HG03135 (cell line): Measurements from ENCODE around the gene PSMC6.
"Not testable (repeated sequence)": the region's sequence is repeated elsewhere in the genome, so short reads cannot be mapped to it uniquely, and the experiment has no call there.

ENCODE experiments used
- ATAC-seq: cut with Tn5 transposase; IDR thresholded peaks from one replicate; pipeline ENCODE4 v1.9.1; 2021; ENCODE audit warnings: mild to moderate bottlenecking, moderate library complexity; ENCODE audit not compliant: unreplicated experiment

Gene PSMC6

DNA sequence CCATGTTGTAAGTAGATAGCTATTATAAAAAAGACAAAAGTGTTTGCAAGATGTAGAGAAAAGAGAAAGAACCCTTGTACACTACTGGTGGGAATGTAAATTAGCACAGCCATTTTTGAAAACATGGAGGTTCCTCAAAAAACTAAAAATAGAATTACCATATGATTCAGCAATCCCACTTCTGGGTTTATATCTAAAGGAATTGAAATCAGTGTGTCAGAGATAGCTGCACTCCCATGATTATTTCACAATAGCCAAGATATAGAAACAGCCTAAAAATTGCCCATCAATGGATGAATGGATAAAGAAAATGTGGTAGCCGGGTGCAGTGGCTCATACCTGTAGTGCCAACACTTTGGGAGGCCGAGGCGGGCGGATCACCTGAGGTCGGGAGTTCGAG, 9.2 kb downstream of the PSMC6 start:
- no peak for ATAC-seq

DNA sequence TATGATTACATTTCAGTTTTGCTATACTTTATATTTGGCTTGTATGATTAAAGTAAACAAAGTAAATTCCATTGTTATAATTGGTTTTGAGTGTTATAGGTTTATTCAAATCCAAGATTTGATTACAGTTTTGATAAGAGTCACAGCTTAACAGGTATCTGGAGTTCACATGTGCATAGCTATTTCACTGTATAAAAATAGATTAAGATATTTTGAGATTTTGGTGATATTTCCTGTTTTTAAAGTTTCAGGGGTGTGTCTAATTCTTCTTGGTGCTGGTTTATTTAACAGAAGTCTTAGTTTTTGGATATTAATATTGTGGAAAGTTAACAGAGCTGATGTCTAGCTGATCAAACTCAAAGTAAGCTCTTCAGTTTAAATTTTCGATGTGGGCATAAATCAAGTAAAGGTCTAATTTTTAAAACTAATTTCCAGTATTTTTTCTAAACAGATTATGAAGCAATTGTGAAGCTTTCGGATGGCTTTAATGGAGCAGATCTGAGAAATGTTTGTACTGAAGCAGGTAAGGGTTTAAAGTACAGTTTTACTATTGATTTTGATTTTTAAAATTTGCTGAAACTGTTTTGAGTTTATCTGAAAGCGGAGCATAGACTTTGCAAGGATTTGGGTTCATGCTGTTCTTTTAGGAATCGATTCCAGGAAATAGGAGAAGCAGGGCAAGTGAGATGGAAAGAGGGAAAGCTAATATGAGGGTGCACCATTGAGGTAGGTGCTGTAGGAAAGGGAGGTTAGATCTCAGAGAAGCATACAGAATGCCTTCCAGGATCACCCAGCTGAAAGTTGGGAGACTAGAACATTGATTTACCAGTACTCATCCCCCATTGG, 16.7 kb downstream of the PSMC6 start:
- no peak for ATAC-seq

DNA sequence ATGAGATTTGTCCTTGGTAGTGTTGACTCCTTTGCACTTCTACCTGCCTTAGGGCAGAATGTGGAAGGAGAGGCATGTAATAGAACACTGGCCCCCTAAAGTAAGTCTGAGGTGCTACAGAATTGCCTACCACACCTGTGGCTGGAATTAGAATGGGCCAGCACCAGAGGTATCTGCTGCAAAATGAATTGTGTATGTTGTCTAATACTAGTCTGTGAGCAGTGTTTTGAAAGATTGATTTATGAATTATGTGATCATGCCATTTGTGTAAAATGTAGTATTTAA, 17.3 kb downstream of the PSMC6 start:
- ATAC-seq = no peak

- ATAC-seq = not testable (repeated sequence)
Measured at GRCh38 chr14:52727509-52727908, 20.5 kb downstream of the PSMC6 start.

- not testable (repeated sequence) for ATAC-seq
Measured at GRCh38 chr14:52729035-52729434, 22.0 kb downstream of the PSMC6 start.

- no peak for ATAC-seq
Measured at GRCh38 chr14:52729585-52729924, 22.6 kb downstream of the PSMC6 start.

DNA sequence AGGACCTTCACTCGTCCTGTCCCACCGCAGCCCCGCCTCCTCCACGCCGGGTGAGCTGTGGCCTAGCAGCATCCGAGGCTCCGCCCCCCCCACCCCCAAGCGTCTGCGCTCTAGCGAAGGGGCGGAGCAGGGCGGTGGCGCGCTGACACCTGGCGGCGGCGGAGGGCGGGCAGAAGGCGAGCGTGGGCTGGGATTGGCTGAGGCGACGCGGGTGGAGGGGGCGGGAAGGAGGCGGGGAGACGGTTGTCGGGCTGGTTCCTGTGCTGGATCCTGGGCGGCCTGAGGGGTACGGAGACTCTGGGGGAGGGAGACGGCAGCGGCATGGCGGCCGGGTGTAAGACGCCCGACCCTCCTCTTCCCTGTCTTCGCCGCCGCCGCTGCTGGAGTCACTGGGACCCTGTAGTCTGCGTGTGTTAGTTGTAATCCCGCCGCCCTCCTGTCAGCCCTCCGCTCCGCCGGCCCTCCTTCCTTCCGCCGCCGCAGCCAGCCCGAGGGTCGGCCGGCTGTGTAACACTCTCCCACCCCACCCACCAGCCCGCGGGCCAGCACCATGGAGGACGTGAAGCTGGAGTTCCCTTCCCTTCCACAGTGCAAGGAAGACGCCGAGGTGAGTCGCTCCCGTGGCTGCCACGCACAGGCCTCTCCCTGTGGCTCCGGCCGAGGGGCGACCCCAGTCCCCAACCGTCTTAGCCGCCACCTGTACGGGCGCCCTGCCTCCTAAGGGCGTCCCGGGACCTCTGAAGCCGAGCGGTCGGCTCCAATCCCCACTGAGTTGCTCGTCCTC, 23.1 kb downstream of the PSMC6 start, which contains the start of gene STYX:
STYX (plus strand) TSS at position 242 of the 784 bp plus-strand sequence; CDS start at position 551, 309 bp downstream.
- ATAC-seq = peak; percentile 91

DNA sequence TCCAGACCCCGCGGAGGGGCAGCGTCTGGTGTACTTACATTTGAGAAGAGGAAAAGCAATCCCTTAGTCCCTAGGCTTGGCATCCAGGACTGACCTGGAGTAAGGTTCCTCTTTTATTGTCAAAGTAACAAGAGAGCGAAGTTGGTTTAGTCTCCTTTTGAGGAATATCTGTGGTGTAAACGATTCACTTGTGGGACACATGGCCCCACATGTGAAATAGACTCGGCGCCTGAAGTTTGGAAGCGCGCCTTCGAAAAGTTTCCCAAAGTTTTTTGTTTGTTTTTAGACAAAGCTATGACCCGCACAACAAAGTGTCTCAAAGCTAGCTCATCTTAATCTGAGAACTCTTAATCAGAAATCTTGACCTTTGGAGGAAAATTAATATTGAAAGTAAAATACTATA, 23.7 kb downstream of the PSMC6 start:
- no peak for ATAC-seq

DNA sequence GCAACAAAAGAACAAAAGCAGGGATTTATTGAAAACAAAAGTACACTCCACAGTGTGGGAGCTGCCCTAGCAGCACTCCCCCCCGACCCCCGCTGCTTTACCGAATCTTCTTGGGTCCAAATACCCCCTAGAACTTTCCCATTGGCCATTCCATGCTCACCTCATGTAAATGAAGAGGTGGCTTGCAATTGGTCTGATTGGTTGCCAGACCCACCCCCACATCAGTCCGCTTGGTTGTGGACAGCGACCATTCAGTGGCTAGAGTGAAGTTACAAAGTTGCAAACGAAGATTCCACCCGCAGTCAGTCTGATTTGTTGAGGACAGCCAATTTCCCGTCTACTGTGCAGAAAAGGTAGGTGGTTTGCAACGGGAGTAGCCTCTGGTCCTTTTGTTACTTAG, 26.8 kb downstream of the PSMC6 start:
- ATAC-seq = no peak

DNA sequence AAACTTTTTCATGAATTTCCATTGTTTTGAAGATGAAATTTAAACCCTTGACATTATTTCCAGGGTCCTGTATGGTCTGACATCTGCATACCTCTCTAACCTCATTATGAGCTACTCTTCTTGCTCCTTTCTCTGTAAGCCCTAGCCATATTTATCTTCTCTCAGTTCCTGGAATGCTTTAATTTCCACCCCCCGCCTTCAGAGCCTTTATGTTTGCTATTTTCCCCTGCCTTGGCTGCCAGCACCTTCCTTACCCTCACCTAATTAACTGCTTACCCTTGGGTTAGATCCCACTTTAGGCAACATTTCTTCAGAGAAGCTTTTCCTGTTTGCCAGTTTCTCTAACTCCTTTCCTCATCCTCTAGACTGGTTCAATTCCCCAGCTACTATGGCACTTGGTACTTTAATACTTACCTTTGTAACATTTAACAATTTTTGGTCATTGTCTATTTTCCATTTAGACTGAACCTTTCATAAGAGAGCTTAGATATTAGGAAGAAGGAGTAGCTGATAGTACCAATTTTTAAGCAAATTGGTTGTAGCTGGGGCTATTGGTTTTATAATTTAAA, 29.0 kb downstream of the PSMC6 start:
- ATAC-seq = no peak

GRCh38 chr14:52738409-52738808, 31.4 kb downstream of the PSMC6 start:
- no peak for ATAC-seq

GRCh38 chr14:52740751-52741150, 33.8 kb downstream of the PSMC6 start:
- ATAC-seq = no peak

DNA sequence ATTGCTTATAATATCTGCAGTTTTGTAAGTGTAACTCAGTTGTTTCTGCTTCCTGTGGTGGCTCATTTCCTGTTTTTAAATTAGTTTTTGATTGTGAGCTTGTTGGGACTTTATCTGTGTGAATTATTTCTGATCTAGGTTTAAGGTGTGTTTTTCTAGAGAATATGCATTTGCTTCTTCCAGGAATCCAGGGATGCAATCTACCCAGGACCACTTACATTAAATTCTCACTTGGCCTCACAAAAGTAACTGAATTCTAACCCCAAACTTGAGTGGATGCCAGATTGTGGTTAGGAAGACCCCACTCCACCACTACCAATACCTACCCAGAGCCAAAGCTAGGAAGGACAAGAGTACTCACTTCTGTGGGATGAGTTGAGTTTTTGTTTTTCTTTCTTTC, 34.9 kb downstream of the PSMC6 start:
- ATAC-seq = no peak

DNA sequence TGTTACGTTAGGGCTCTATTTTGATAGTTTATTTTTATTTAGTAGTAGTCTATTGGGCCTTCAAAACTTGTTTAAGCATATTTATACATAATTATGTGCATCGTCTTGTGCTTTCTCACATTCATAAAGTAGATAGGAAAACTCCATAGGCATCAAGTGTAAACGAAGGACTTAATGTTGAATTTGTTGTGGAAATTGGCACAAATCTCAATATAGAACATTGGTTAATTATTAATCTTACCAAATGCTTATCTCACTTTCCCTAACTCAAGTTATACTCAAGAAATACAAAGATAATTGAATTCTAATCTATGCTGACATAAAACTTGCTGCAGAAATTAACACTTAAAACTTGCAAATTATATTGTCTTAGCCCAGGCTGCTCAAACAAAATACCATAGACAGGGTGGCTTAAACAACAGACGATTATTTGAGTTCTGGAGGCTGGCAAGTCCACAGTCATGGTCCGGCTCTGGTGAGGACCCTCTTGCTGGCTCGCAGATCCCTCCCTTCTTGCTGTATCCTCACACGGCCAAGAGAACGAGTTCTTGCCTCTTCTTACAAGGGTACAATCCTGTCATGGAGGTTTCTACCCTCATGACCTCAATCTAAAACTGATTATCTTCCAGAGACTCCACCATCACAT, 41.8 kb downstream of the PSMC6 start:
- no peak for ATAC-seq

DNA sequence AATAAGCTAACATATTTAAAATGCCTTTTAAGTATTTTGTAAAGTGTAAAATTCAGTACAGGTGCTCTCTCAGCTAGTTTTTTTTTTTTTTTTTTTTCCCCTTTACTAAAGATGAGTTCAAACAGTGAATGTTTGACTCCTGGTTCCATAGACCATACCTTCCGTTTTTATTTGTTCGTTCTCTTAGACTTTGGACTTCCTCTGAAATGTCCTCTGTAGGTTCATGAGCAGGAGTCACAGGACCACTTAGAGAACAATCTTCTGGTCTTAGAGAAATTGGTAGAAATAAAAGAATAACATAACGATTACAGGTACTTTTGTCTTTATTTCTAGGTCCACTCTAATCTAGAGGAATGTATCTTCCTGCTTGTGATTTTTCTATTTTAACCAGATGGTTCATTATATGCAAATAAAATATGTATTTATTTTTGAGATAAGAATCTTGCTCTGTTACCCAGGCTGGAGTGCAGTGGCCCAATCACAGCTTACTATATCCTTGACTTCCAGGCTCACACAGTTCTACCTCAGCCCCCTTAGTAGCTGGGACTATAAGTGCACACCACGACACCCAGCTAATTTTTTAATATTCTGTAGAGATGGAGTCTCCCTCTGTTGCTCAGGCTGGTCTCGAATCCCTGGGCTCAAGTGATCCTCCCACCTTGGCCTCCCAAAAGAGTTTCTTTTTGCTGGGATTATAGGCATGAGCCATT, 48.8 kb downstream of the PSMC6 start:
- ATAC-seq = no peak

DNA sequence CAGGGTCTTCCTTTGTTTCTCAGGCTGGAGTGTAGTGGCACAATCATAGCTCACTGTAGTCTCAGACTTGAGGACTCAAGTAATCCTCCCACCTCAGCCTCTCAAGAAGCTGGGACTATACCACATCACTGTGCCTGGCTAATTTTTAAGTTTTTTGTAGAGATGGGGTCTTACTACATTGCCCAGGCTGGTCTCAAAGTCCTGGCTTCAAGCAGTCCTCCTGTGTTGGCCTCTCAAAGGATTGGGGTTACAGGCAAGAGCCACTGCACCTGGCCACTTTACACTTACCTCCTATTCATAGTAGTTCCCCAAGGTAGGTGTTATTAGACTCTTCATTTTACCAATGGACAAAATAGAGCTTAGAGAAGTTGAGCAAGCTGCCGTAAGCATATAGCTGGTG, 52.1 kb downstream of the PSMC6 start:
- ATAC-seq = no peak

DNA sequence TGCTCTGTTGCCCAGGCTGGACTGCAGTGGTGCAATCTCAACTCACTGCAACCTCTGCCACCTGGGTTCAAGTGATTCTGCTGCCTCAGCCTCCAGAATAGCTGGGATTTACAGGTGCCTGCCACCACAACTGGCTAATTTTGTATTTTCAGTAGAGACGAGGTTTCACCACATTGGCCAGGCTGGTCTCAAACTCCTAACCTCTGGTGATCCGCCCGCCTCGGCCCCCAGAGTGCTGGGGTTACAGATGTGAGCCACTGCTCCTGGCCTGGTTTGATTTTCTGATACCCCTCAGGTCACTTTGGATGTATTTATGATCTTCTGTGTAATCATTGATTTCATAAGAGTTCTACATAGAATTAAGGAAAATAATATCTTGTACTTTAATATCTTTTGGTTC, 55.9 kb downstream of the PSMC6 start:
- ATAC-seq = not testable (repeated sequence)

DNA sequence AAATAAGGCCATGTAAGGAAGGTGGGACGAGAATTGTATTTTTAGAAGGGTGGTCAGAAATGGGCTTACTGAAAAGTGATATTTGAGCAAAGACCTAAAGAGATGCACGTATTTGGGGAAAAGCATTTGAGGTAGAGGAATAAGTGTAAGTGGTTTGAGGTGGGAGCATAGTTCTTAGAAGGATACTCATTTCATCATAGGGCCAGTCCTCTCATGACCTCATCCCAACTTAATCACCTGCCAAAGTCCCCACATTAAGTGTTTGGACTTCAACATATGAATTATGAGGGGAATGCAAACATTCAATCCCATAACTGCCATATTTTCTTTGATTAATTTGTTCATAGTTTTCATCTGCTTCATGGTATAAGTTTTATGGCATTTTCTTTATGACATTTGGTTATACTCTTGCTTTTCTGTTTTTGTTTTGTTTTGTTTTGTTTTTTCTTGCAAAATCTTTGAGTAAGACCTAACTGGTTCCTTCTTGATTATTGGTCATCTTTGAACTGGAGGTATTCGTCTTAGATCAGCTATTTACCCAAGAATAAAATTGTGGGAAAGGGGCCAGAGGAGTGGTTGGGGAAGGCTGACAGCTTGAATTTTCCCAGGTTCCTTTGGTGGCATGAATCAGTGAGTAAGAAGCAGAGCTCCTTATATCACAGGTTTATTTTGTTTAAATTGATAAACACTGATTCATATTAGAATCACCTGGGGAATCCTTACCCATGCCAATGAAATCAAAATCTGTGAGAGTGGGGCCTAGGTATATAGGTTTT, 60.2 kb downstream of the PSMC6 start:
- no peak for ATAC-seq

DNA sequence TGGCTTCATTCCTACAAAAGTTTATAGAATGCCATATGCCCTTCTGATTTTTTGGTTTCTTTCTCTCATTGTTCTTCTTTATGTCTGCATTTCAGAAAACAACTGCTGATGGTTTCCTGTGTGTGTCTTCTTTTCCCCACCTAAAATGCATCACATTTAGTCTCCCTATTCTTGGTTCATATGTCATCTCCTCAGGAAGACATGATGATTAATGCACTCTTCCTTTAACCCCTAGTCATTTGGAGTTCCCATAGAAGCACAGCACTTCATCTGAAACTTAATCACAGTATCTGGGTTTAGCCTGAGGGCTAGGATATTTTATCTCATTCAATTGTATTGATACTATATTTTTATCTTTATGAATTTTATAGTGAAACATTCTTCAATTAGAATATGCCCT, 62.9 kb downstream of the PSMC6 start:
- no peak for ATAC-seq

DNA sequence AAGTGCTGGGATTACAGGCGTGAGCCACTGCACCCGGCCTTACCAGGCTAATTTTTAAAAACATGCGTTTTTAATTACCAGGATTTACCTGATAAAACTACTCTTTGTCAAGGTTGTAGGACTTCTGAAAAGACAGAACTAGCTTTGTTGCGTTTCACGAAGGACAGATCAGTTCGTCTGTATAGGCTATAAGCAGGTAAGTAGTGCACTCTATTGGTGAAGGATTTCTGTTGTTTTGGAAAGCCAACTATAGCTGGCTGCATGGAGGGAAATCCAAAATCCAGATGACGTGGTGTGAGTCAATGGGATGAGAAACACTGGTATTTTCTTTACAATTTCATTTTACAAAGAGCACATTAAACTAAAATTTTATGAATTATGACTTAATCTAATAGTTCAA, 69.8 kb downstream of the PSMC6 start:
- no peak for ATAC-seq
